ENCODE results near the gene SELP. TPM values are rescaled to one million over a fixed set of nuclear protein-coding genes. Genes with fewer than 3 reads are reported as not detected.

Gene SELP
- total and polyA plus RNA-seq, 2 of the 13 experiments (the other 11 are each of a cell fraction or from before 2014, with no cell fraction given): 0.11 TPM; not detected in 1

- TF ChIP-seq ZBTB10 (CRISPR knock-in tag; IDR thresholded peaks at IDR 0.05; ENCODE audit: borderline replicate concordance): no peak
- 0 out of 2 replicates have a peak, but pooled peaks have one; percentile 12 for TF ChIP-seq CEBPG (CRISPR knock-in tag; IDR thresholded peaks at IDR 0.05)
- TF ChIP-seq KDM1A (CRISPR knock-in tag; IDR thresholded peaks at IDR 0.05): no peak
- TF ChIP-seq SKI (IDR thresholded peaks at IDR 0.05; ENCODE audit: partially characterized antibody): peak; percentile 39
- TF ChIP-seq, protein P1, sequence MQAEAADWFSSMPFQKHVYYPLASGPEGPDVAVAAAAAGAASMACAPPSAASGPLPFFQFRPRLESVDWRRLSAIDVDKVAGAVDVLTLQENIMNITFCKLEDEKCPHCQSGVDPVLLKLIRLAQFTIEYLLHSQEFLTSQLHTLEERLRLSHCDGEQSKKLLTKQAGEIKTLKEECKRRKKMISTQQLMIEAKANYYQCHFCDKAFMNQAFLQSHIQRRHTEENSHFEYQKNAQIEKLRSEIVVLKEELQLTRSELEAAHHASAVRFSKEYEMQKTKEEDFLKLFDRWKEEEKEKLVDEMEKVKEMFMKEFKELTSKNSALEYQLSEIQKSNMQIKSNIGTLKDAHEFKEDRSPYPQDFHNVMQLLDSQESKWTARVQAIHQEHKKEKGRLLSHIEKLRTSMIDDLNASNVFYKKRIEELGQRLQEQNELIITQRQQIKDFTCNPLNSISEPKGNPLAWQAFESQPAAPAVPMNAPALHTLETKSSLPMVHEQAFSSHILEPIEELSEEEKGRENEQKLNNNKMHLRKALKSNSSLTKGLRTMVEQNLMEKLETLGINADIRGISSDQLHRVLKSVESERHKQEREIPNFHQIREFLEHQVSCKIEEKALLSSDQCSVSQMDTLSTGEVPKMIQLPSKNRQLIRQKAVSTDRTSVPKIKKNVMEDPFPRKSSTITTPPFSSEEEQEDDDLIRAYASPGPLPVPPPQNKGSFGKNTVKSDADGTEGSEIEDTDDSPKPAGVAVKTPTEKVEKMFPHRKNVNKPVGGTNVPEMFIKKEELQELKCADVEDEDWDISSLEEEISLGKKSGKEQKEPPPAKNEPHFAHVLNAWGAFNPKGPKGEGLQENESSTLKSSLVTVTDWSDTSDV (CRISPR knock-in tag; IDR thresholded peaks at IDR 0.05): no peak
- TF ChIP-seq, protein P2, sequence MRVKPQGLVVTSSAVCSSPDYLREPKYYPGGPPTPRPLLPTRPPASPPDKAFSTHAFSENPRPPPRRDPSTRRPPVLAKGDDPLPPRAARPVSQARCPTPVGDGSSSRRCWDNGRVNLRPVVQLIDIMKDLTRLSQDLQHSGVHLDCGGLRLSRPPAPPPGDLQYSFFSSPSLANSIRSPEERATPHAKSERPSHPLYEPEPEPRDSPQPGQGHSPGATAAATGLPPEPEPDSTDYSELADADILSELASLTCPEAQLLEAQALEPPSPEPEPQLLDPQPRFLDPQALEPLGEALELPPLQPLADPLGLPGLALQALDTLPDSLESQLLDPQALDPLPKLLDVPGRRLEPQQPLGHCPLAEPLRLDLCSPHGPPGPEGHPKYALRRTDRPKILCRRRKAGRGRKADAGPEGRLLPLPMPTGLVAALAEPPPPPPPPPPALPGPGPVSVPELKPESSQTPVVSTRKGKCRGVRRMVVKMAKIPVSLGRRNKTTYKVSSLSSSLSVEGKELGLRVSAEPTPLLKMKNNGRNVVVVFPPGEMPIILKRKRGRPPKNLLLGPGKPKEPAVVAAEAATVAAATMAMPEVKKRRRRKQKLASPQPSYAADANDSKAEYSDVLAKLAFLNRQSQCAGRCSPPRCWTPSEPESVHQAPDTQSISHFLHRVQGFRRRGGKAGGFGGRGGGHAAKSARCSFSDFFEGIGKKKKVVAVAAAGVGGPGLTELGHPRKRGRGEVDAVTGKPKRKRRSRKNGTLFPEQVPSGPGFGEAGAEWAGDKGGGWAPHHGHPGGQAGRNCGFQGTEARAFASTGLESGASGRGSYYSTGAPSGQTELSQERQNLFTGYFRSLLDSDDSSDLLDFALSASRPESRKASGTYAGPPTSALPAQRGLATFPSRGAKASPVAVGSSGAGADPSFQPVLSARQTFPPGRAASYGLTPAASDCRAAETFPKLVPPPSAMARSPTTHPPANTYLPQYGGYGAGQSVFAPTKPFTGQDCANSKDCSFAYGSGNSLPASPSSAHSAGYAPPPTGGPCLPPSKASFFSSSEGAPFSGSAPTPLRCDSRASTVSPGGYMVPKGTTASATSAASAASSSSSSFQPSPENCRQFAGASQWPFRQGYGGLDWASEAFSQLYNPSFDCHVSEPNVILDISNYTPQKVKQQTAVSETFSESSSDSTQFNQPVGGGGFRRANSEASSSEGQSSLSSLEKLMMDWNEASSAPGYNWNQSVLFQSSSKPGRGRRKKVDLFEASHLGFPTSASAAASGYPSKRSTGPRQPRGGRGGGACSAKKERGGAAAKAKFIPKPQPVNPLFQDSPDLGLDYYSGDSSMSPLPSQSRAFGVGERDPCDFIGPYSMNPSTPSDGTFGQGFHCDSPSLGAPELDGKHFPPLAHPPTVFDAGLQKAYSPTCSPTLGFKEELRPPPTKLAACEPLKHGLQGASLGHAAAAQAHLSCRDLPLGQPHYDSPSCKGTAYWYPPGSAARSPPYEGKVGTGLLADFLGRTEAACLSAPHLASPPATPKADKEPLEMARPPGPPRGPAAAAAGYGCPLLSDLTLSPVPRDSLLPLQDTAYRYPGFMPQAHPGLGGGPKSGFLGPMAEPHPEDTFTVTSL (CRISPR knock-in tag; IDR thresholded peaks at IDR 0.05; ENCODE audit: borderline replicate concordance): no peak
- peak; percentile 83 for TF ChIP-seq CTCF (CRISPR knock-in tag; IDR thresholded peaks at IDR 0.05)
- no peak for TF ChIP-seq ZNF766 (CRISPR knock-in tag; IDR thresholded peaks at IDR 0.05; ENCODE audit: borderline replicate concordance)
- peak in 1 of 2 experiments; percentile 45; a peak in 1 of 4 replicates for TF ChIP-seq EP300 (IDR thresholded peaks at IDR 0.05; ENCODE audit: low read depth in 2 of 2, low read length in 2 of 2)
- TF ChIP-seq EP300 (CRISPR knock-in tag; IDR thresholded peaks at IDR 0.05; ENCODE audit: borderline replicate concordance): no peak
- TF ChIP-seq PAWR (CRISPR knock-in tag; IDR thresholded peaks at IDR 0.05; ENCODE audit: borderline replicate concordance): no peak
- no peak for TF ChIP-seq ZNF670 (CRISPR knock-in tag; IDR thresholded peaks at IDR 0.05; ENCODE audit: borderline replicate concordance)
- TF ChIP-seq RAD21 (CRISPR knock-in tag; IDR thresholded peaks at IDR 0.05): peak; percentile 36; the same call in 1 of the 2 replicates
- TF ChIP-seq MTA3 (CRISPR knock-in tag; IDR thresholded peaks at IDR 0.05): no peak
- peak; percentile 44; the same call in 1 of the 2 replicates for TF ChIP-seq JUN (CRISPR knock-in tag; IDR thresholded peaks at IDR 0.05)
These were observed 83.6 kb downstream of the SELP start (continued) for GRCh38 chr1:169546087-169546995.

Measured in HepG2 (cell line).